T-cell (primary cell): Measurements from ENCODE around the gene PLA2G2D. TPM values are rescaled to one million over a fixed set of nuclear protein-coding genes. Genes with fewer than 3 reads are reported as not detected.

Source experiments
- ATAC-seq, 4 experiments: fragments of 200-7000 bp in 3 of 4; fragments of 150-1000 bp in 1 of 4; cut with Tn5 transposase; replicated peaks in 1 of 4; 1 replicate in 3 of 4; 2 replicates in 1 of 4; pipeline ENCODE4 v1.10.0; 2021; ENCODE audit warnings: moderate library complexity in 3 of 4, mild to moderate bottlenecking in 2 of 4, moderate number of reproducible peaks in 1 of 4
- CTCF ChIA-PET, 2 donors: fragments of 300-600 bp; sonication (Branson Sonifier 250); formaldehyde crosslinking; loops; one replicate each; lab custom pipeline; 2022; ENCODE audit warnings: antibody characterized with exemption in 2 of 2; lab: Charles Lee
- POLR2A ChIA-PET, 2 donors: fragments of 300-600 bp; sonication (Branson Sonifier 250); formaldehyde crosslinking; loops; one replicate each; lab custom pipeline; 2022; ENCODE audit warnings: antibody characterized with exemption in 2 of 2; lab: Charles Lee
- DNase-seq, 35 experiments: peaks; one replicate each; pipeline versions ENCODE4 v3.0.0 to v3.0.0-alpha.2; 2013 to 2023
- H3K27ac ChIP-seq: one replicate; pipeline ENCODE4 v1.5.1; 2013; ENCODE audit warnings: low read length
- H3K27me3 ChIP-seq, 2 experiments: replicated peaks in 1 of 2; 1 replicate in 1 of 2; 2 replicates in 1 of 2; pipeline versions ENCODE4 v1.6.1 to v1.7.0; 2013; ENCODE audit warnings: low read length in 1 of 2, mixed read lengths in 1 of 2; ENCODE audit not compliant: control insufficient read depth in 2 of 2, insufficient read depth in 2 of 2; ENCODE audit errors: extremely low read depth in 1 of 2
- H3K36me3 ChIP-seq, 2 donors: 1 replicate in 1 of 2; 2 replicates in 1 of 2; pipeline versions ENCODE4 v1.6.1 to v1.7.0; 2013; ENCODE audit warnings: low read length in 1 of 2; ENCODE audit not compliant: control insufficient read depth in 2 of 2, insufficient read depth in 1 of 2; ENCODE audit errors: extremely low read depth in 1 of 2
- H3K4me1 ChIP-seq, 2 experiments: 1 replicate in 1 of 2; 2 replicates in 1 of 2; pipeline versions ENCODE4 v1.6.1 to v1.7.0; 2013; ENCODE audit warnings: low read length in 2 of 2, mixed read lengths in 1 of 2; ENCODE audit not compliant: insufficient read depth in 2 of 2, control insufficient read depth in 1 of 2; ENCODE audit errors: extremely low read depth in 1 of 2
- H3K4me3 ChIP-seq, 2 donors: 1 replicate in 1 of 2; 2 replicates in 1 of 2; pipeline versions ENCODE4 v1.5.1 to v1.7.0; 2013; ENCODE audit warnings: mild to moderate bottlenecking in 2 of 2, low read length in 1 of 2, moderate library complexity in 1 of 2; ENCODE audit not compliant: control insufficient read depth in 1 of 2; ENCODE audit errors: extremely low read depth in 1 of 2
- H3K9me3 ChIP-seq: 2 replicates; pipeline ENCODE4 v1.7.0; 2013
- H3K27ac Mint-ChIP-seq, 2 donors: one replicate each; pipeline ENCODE4 v1.8.0; 2020 to 2021; ENCODE audit warnings: mild to moderate bottlenecking in 2 of 2, mixed read lengths in 2 of 2
- H3K27me3 Mint-ChIP-seq, 2 donors: one replicate each; pipeline ENCODE4 v1.8.0; 2021 to 2022; ENCODE audit warnings: mixed read lengths in 2 of 2
- H3K36me3 Mint-ChIP-seq: one replicate; pipeline ENCODE4 v1.8.0; 2021; ENCODE audit warnings: mixed read lengths
- H3K4me1 Mint-ChIP-seq, 3 donors: one replicate each; pipeline ENCODE4 v1.8.0; 2020 to 2022; ENCODE audit warnings: mixed read lengths in 3 of 3, mild to moderate bottlenecking in 1 of 3
- H3K4me3 Mint-ChIP-seq, 3 donors: one replicate each; pipeline ENCODE4 v1.8.0; 2020 to 2022; ENCODE audit warnings: mild to moderate bottlenecking in 3 of 3, mixed read lengths in 3 of 3, moderate library complexity in 3 of 3
- H3K9me3 Mint-ChIP-seq, 3 donors: one replicate each; pipeline ENCODE4 v1.8.0; 2020 to 2022; ENCODE audit warnings: mixed read lengths in 3 of 3
- WGBS: methylation state at CpG from one replicate; pipeline ENCODE4 v1.1.5; 2013; ENCODE audit warnings: missing lambda C conversion rate; ENCODE audit not compliant: insufficient coverage; 5-methylcytosine and 5-hydroxymethylcytosine counted together
- total RNA-seq, 35 experiments: library from RNA in 6 of 35; stranded (reverse) in 6 of 35; fragments of 120-200 nt in 1 of 35; gene quantifications; one replicate each; pipeline versions ENCODE4 v1.2.1 to v1.2.4 and lab custom pipeline; 2013 to 2026

PLA2G2D gene
- total RNA-seq, 5 donors from 2014 or later (not counting 1 experiment from before 2014, with no cell fraction given): not detected

GRCh38 chr1:20074725-20075171, 44.6 kb downstream of the PLA2G2D start:
- H3K4me3 ChIP-seq: no peak overlapping the region
- Mint-ChIP-seq H3K9me3 (no peaks in the 10 kb centered on the region), H3K36me3 (no peaks in the 10 kb centered on the region), H3K4me3 (no peak overlapping the region), H3K4me1 (peaks cover 0 to 12% (median 7%) of the 10 kb centered on the region in 3 donors), H3K27me3 (peaks cover 19 to 20% of the 10 kb centered on the region in 2 donors), H3K27ac (no peak overlapping the region)
- H3K27me3 ChIP-seq: peaks cover 0 to 22% of the 10 kb centered on the region in 2 experiments
- POLR2A ChIA-PET: no interaction called here
- H3K36me3 ChIP-seq: no peaks in the 10 kb centered on the region
- ATAC-seq (no peak), DNase-seq (peak in 1 of 35 experiments; percentile 3)
- CTCF ChIA-PET: no interaction called here
- no peaks in the 10 kb centered on the region for H3K4me1 ChIP-seq
- H3K27ac ChIP-seq: no peak overlapping the region
- WGBS: 50% methylated on average over 1 of the region's 8 CpGs
- H3K9me3 ChIP-seq: no peaks in the 10 kb centered on the region

- Mint-ChIP-seq H3K9me3 (no peaks in the 10 kb centered on the region), H3K4me3 (no peak overlapping the region), H3K27me3 (peaks cover 16 to 18% of the 10 kb centered on the region in 2 donors), H3K27ac (no peak overlapping the region), H3K36me3 (no peaks in the 10 kb centered on the region), H3K4me1 (peaks cover 0 to 11% (median 7%) of the 10 kb centered on the region in 3 donors)
- Histone ChIP-seq H3K36me3 (no peaks in the 10 kb centered on the region), H3K9me3 (no peaks in the 10 kb centered on the region), H3K4me3 (no peak overlapping the region), H3K4me1 (no peaks in the 10 kb centered on the region), H3K27ac (no peak overlapping the region), H3K27me3 (peaks cover 0 to 18% of the 10 kb centered on the region in 2 experiments)
- POLR2A ChIA-PET: no interaction called here
- DNase-seq (no peak), ATAC-seq (no peak)
- WGBS: 81% methylated on average over 11 of the region's 11 CpGs
- CTCF ChIA-PET: no interaction called here
Observed at GRCh38 chr1:20074055-20074724, 45.1 kb downstream of the PLA2G2D start.

- CTCF ChIA-PET: no interaction called here
- Histone ChIP-seq H3K27ac (no peak overlapping the region), H3K4me1 (no peaks in the 10 kb centered on the region), H3K27me3 (peaks cover 0 to 11% of the 10 kb centered on the region in 2 experiments), H3K9me3 (no peaks in the 10 kb centered on the region), H3K4me3 (no peak overlapping the region), H3K36me3 (no peaks in the 10 kb centered on the region)
- Mint-ChIP-seq H3K4me1 (peaks cover 0 to 6% (median 3%) of the 10 kb centered on the region in 3 donors), H3K27ac (no peak overlapping the region), H3K36me3 (no peaks in the 10 kb centered on the region), H3K9me3 (no peaks in the 10 kb centered on the region), H3K27me3 (peaks cover 11% of the 10 kb centered on the region in 2 donors), H3K4me3 (no peak overlapping the region)
- no peak for ATAC-seq
- WGBS: 80% methylated on average over 2 of the region's 2 CpGs
- no peak for DNase-seq
- POLR2A ChIA-PET: no interaction called here
Observed at GRCh38 chr1:20073256-20073655, 46.1 kb downstream of the PLA2G2D start.

GRCh38 chr1:20072771-20073170, 46.6 kb downstream of the PLA2G2D start:
- DNase-seq (peak in 1 of 35 experiments; percentile 14), ATAC-seq (no peak)
- peaks cover 0 to 9% of the 10 kb centered on the region in 2 experiments for H3K27me3 ChIP-seq
- no peaks in the 10 kb centered on the region for H3K4me1 ChIP-seq
- H3K36me3 ChIP-seq: no peaks in the 10 kb centered on the region
- 82% methylated on average over 5 of the region's 7 CpGs for WGBS
- H3K4me3 ChIP-seq: no peak overlapping the region
- CTCF ChIA-PET: no interaction called here
- H3K4me3 Mint-ChIP-seq: no peak overlapping the region
- H3K9me3 ChIP-seq: no peaks in the 10 kb centered on the region
- POLR2A ChIA-PET: no interaction called here
- peaks cover 0 to 1% (median 0%) of the 10 kb centered on the region in 3 donors for H3K4me1 Mint-ChIP-seq
- no peaks in the 10 kb centered on the region for H3K36me3 Mint-ChIP-seq
- H3K27ac Mint-ChIP-seq: no peak overlapping the region
- H3K9me3 Mint-ChIP-seq: no peaks in the 10 kb centered on the region
- H3K27me3 Mint-ChIP-seq: peaks cover 6% of the 10 kb centered on the region in 2 donors
- H3K27ac ChIP-seq: no peak overlapping the region

- Mint-ChIP-seq H3K36me3 (no peaks in the 10 kb centered on the region), H3K27me3 (peaks cover 0 to 2% of the 10 kb centered on the region in 2 donors), H3K9me3 (no peaks in the 10 kb centered on the region), H3K27ac (no peak overlapping the region), H3K4me3 (no peak overlapping the region), H3K4me1 (no peaks in the 10 kb centered on the region)
- Histone ChIP-seq H3K9me3 (no peaks in the 10 kb centered on the region), H3K4me1 (no peaks in the 10 kb centered on the region), H3K4me3 (no peak overlapping the region), H3K36me3 (no peaks in the 10 kb centered on the region), H3K27ac (no peak overlapping the region), H3K27me3 (peaks cover 0 to 7% of the 10 kb centered on the region in 2 experiments)
- CTCF ChIA-PET: no interaction called here
- WGBS: 81% methylated on average over 6 of the region's 6 CpGs
- POLR2A ChIA-PET: no interaction called here
- DNase-seq: no peak
- ATAC-seq: no peak
Observed at GRCh38 chr1:20071416-20071815, 47.9 kb downstream of the PLA2G2D start.

- H3K4me3 Mint-ChIP-seq: no peak overlapping the region
- no peak overlapping the region for H3K27ac ChIP-seq
- no peak overlapping the region for H3K4me3 ChIP-seq
- H3K36me3 Mint-ChIP-seq: no peaks in the 10 kb centered on the region
- H3K4me1 ChIP-seq: no peaks in the 10 kb centered on the region
- H3K27me3 Mint-ChIP-seq: peaks cover 0 to 2% of the 10 kb centered on the region in 2 donors
- H3K9me3 ChIP-seq: no peaks in the 10 kb centered on the region
- no peaks in the 10 kb centered on the region for H3K4me1 Mint-ChIP-seq
- WGBS: 92% methylated on average over 5 of the region's 10 CpGs
- H3K27me3 ChIP-seq: peaks cover 0 to 7% of the 10 kb centered on the region in 2 experiments
- CTCF ChIA-PET: no interaction called here
- no peak overlapping the region for H3K27ac Mint-ChIP-seq
- DNase-seq (no peak), ATAC-seq (no peak)
- POLR2A ChIA-PET: no interaction called here
- no peaks in the 10 kb centered on the region for H3K36me3 ChIP-seq
- no peaks in the 10 kb centered on the region for H3K9me3 Mint-ChIP-seq
Observed at GRCh38 chr1:20070357-20070756, 49.0 kb downstream of the PLA2G2D start.
